DND-41 (cell line): ENCODE results near the gene PCDH9.

Experiments used
- ATAC-seq: fragments of 200-7000 bp; cut with Tn5 transposase; 3 replicates; pipeline ENCODE4 v1.9.1; 2021; ENCODE audit warnings: low read depth; ENCODE audit not compliant: insufficient read depth
- DNase-seq: peaks from one replicate; pipeline ENCODE4 v3.0.0-alpha.2; 2020
- H2AFZ ChIP-seq: 2 replicates; pipeline ENCODE4 v1.6.0; 2012; ENCODE audit warnings: low read depth, low read length
- H3K27ac ChIP-seq: 2 replicates; pipeline ENCODE4 v1.5.1; 2012; ENCODE audit warnings: low read length, inconsistent platforms
- H3K27me3 ChIP-seq: fragments of 200-600 bp; sonication (generic); 2 replicates; pipeline ENCODE4 v1.6.0; 2012; ENCODE audit warnings: low read length, mild to moderate bottlenecking, inconsistent platforms; ENCODE audit not compliant: insufficient read depth, poor library complexity
- H3K36me3 ChIP-seq: 2 replicates; pipeline ENCODE4 v1.5.1; 2012; ENCODE audit warnings: low read length, inconsistent platforms; ENCODE audit not compliant: insufficient read depth
- H3K4me1 ChIP-seq: 2 replicates; pipeline ENCODE4 v1.5.1; 2012; ENCODE audit warnings: mild to moderate bottlenecking, low read length; ENCODE audit not compliant: insufficient read depth
- H3K4me2 ChIP-seq: 2 replicates; pipeline ENCODE4 v1.6.0; 2012; ENCODE audit warnings: mild to moderate bottlenecking, moderate library complexity, low read length, inconsistent platforms; ENCODE audit not compliant: insufficient read depth
- H3K4me3 ChIP-seq, 2 experiments: fragments of 200-600 bp in 1 of 2; shearing (Covaris generic) in 1 of 2; 2 replicates each; pipeline ENCODE4 v1.5.1; 2012 to 2016; ENCODE audit warnings: inconsistent platforms in 2 of 2, low read length in 2 of 2, mild to moderate bottlenecking in 2 of 2, low read depth in 1 of 2, moderate library complexity in 1 of 2
- H3K79me2 ChIP-seq: 2 replicates; pipeline ENCODE4 v1.6.0; 2012; ENCODE audit warnings: low read length, inconsistent platforms; ENCODE audit not compliant: insufficient read depth
- H3K9ac ChIP-seq: 2 replicates; pipeline ENCODE4 v1.6.0; 2012; ENCODE audit warnings: low read depth, mild to moderate bottlenecking, inconsistent platforms, low read length, moderate library complexity
- H3K9me3 ChIP-seq: 2 replicates; pipeline ENCODE4 v1.5.1; 2012; ENCODE audit warnings: low read length, moderate library complexity, mild to moderate bottlenecking, inconsistent platforms; ENCODE audit not compliant: insufficient read depth, severe bottlenecking
- H4K20me1 ChIP-seq: 2 replicates; pipeline ENCODE4 v1.6.0; 2012; ENCODE audit warnings: low read length; ENCODE audit not compliant: insufficient read depth
- CTCF ChIP-seq: IDR thresholded peaks from 2 replicates; pipeline ENCODE4 v1.5.1; 2012; ENCODE audit warnings: borderline replicate concordance, low read length, moderate library complexity, mild to moderate bottlenecking; ENCODE audit not compliant: poor library complexity, severe bottlenecking; ENCODE audit errors: extremely low read depth
- EZH2 ChIP-seq: IDR thresholded peaks from 3 replicates; pipeline ENCODE4 v1.6.1; 2012; ENCODE audit warnings: borderline replicate concordance, low read depth, mild to moderate bottlenecking, moderate library complexity, low read length, inconsistent platforms; ENCODE audit not compliant: severe bottlenecking

Gene PCDH9

GRCh38 chr13:66948910-66949309 lies 281.2 kb downstream of the PCDH9 start:
- TF ChIP-seq EZH2 (no peak), CTCF (no peak)

GRCh38 chr13:66943530-66943929 lies 286.6 kb downstream of the PCDH9 start:
- no peaks in the 10 kb centered on the region for H3K9me3 ChIP-seq
- H3K4me2 ChIP-seq, result no peak overlapping the region
- H3K4me3 ChIP-seq, result no peak overlapping the region
- no peak for ATAC-seq
- DNase-seq, result no peak
- H2AFZ ChIP-seq, result no peak overlapping the region
- no peaks in the 10 kb centered on the region for H3K27me3 ChIP-seq
- TF ChIP-seq CTCF (no peak), EZH2 (no peak)
- no peak overlapping the region for H3K9ac ChIP-seq
- H3K4me1 ChIP-seq, result peaks cover 11% of the 10 kb centered on the region
- H4K20me1 ChIP-seq, result no peaks in the 10 kb centered on the region
- H3K36me3 ChIP-seq, result no peaks in the 10 kb centered on the region
- no peak overlapping the region for H3K27ac ChIP-seq
- no peaks in the 10 kb centered on the region for H3K79me2 ChIP-seq

More at GRCh38 chr13:66948910-66949309, 281.2 kb downstream of the PCDH9 start:
- peaks cover 11% of the 10 kb centered on the region for H3K4me1 ChIP-seq
- DNase-seq (no peak), ATAC-seq (no peak)
- H3K79me2 ChIP-seq, result no peaks in the 10 kb centered on the region
- H3K4me2 ChIP-seq, result no peak overlapping the region
- H3K4me3 ChIP-seq, result no peak overlapping the region
- no peak overlapping the region for H3K9ac ChIP-seq
- no peaks in the 10 kb centered on the region for H3K9me3 ChIP-seq
- no peaks in the 10 kb centered on the region for H4K20me1 ChIP-seq
- no peaks in the 10 kb centered on the region for H3K36me3 ChIP-seq
- no peak overlapping the region for H2AFZ ChIP-seq
- H3K27me3 ChIP-seq, result no peaks in the 10 kb centered on the region
- H3K27ac ChIP-seq, result no peak overlapping the region

- Histone ChIP-seq H3K4me3 (no peak overlapping the region), H2AFZ (no peak overlapping the region), H3K4me2 (no peak overlapping the region), H3K27ac (no peak overlapping the region), H4K20me1 (no peaks in the 10 kb centered on the region), H3K36me3 (no peaks in the 10 kb centered on the region), H3K9me3 (no peaks in the 10 kb centered on the region), H3K9ac (no peak overlapping the region), H3K27me3 (no peaks in the 10 kb centered on the region), H3K79me2 (no peaks in the 10 kb centered on the region), H3K4me1 (peaks cover 9% of the 10 kb centered on the region)
- no peak for DNase-seq
- TF ChIP-seq CTCF, result no peak
- TF ChIP-seq EZH2, result no peak
- ATAC-seq, result no peak
Measured at GRCh38 chr13:66940113-66940512, 290.0 kb downstream of the PCDH9 start.

- TF ChIP-seq CTCF (no peak), EZH2 (no peak)
- no peak for ATAC-seq
- H3K36me3 ChIP-seq, result no peaks in the 10 kb centered on the region
- no peak overlapping the region for H3K27ac ChIP-seq
- no peaks in the 10 kb centered on the region for H3K4me1 ChIP-seq
- no peak overlapping the region for H3K9ac ChIP-seq
- DNase-seq, result no peak
- H2AFZ ChIP-seq, result no peak overlapping the region
- no peaks in the 10 kb centered on the region for H3K9me3 ChIP-seq
- H3K27me3 ChIP-seq, result no peaks in the 10 kb centered on the region
- H3K4me2 ChIP-seq, result no peak overlapping the region
- H3K79me2 ChIP-seq, result no peaks in the 10 kb centered on the region
- H4K20me1 ChIP-seq, result no peaks in the 10 kb centered on the region
- no peak overlapping the region for H3K4me3 ChIP-seq
Measured at GRCh38 chr13:66937423-66937822, 292.7 kb downstream of the PCDH9 start.
